ENCODE data around the gene SNX8.

Gene SNX8

DNA sequence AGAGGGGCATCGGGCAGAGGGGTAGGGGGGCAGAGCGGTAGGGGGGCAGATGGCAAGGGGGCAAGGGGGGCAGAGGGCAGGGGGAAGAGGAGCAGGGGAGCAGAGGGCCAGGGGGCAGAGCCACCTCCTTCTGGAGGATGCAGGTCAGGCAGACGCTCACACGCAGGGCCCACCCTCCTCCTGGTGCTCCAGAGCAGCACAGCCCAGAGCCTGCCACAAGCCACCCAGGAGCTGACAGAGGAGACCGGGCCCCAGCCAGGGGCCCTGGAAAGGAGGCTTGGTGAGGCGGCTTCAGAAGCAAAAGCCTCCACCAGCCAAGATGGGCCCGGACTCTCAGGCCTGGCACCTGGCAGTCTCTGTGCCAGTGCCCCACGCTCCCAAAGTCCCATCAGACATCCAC lies 94.6 kb downstream of the SNX8 start:
- no peak for DNase-seq (ENCODE audit: extremely low read depth, insufficient read length)
- Histone ChIP-seq H3K4me3 (replicated peaks; ENCODE audit: low read depth, low read length) (no peak overlapping the region), H3K36me3 (ENCODE audit: control insufficient read depth, insufficient read depth, low read length) (peaks cover 59% of the 10 kb centered on the region), H3K27me3 (replicated peaks; ENCODE audit: control insufficient read depth, insufficient read depth, low read length) (no peaks in the 10 kb centered on the region)
- TF ChIP-seq CTCF (IDR thresholded peaks at IDR 0.05; ENCODE audit: insufficient read depth, low read length, poor library complexity, severe bottlenecking): no peak

GRCh38 chr7:2219136-2219535 lies 95.1 kb downstream of the SNX8 start:
- Histone ChIP-seq H3K4me3 (replicated peaks; ENCODE audit: low read depth, low read length) (no peak overlapping the region), H3K36me3 (ENCODE audit: control insufficient read depth, insufficient read depth, low read length) (peaks cover 59% of the 10 kb centered on the region)
- no peak for DNase-seq (ENCODE audit: extremely low read depth, insufficient read length)

GRCh38 chr7:2218444-2218785 lies 95.8 kb downstream of the SNX8 start:
- DNase-seq (ENCODE audit: extremely low read depth, insufficient read length): no peak
- Histone ChIP-seq H3K36me3 (ENCODE audit: control insufficient read depth, insufficient read depth, low read length) (peaks cover 59% of the 10 kb centered on the region), H3K4me3 (replicated peaks; ENCODE audit: low read depth, low read length) (no peak overlapping the region)

More at GRCh38 chr7:2219136-2219535, 95.1 kb downstream of the SNX8 start:
- TF ChIP-seq CTCF (IDR thresholded peaks at IDR 0.05; ENCODE audit: insufficient read depth, low read length, poor library complexity, severe bottlenecking): no peak
- no peaks in the 10 kb centered on the region for H3K27me3 ChIP-seq (replicated peaks; ENCODE audit: control insufficient read depth, insufficient read depth, low read length)

GRCh38 chr7:2217716-2218443 lies 96.4 kb downstream of the SNX8 start:
- no peak overlapping the region for H3K4me3 ChIP-seq (replicated peaks; ENCODE audit: low read depth, low read length)
- peaks cover 60% of the 10 kb centered on the region for H3K36me3 ChIP-seq (ENCODE audit: control insufficient read depth, insufficient read depth, low read length)
- no peak for TF ChIP-seq CTCF (IDR thresholded peaks at IDR 0.05; ENCODE audit: insufficient read depth, low read length, poor library complexity, severe bottlenecking)
- no peaks in the 10 kb centered on the region for H3K27me3 ChIP-seq (replicated peaks; ENCODE audit: control insufficient read depth, insufficient read depth, low read length)
- DNase-seq (ENCODE audit: extremely low read depth, insufficient read length): no peak

More at GRCh38 chr7:2218444-2218785, 95.8 kb downstream of the SNX8 start:
- TF ChIP-seq CTCF (IDR thresholded peaks at IDR 0.05; ENCODE audit: insufficient read depth, low read length, poor library complexity, severe bottlenecking): no peak
- H3K27me3 ChIP-seq (replicated peaks; ENCODE audit: control insufficient read depth, insufficient read depth, low read length): no peaks in the 10 kb centered on the region

DNA sequence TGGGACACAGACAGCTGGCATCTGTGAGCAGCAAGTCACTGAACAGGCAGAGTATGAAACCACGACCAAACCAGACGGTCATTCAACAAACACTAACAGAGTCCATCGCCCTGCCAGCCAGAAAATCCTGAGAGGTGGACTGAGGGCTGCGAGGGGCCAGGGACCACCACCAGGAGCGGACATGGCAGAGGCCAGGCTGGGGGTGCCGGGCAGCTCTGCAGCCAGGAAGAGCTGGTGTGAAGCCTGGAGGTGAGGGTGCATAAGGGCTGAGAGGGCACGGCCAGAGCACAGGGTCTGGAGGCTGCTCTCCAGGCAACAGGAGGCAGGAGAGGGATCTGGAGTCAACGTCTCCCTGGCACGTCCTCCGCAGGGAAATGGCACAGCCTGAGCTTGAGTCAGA lies 97.0 kb downstream of the SNX8 start:
- no peak for DNase-seq (ENCODE audit: extremely low read depth, insufficient read length)
- no peak for TF ChIP-seq CTCF (IDR thresholded peaks at IDR 0.05; ENCODE audit: insufficient read depth, low read length, poor library complexity, severe bottlenecking)
- Histone ChIP-seq H3K4me3 (replicated peaks; ENCODE audit: low read depth, low read length) (no peak overlapping the region), H3K27me3 (replicated peaks; ENCODE audit: control insufficient read depth, insufficient read depth, low read length) (no peaks in the 10 kb centered on the region), H3K36me3 (ENCODE audit: control insufficient read depth, insufficient read depth, low read length) (peaks cover 58% of the 10 kb centered on the region)

GRCh38 chr7:2215851-2216250 lies 98.4 kb downstream of the SNX8 start:
- TF ChIP-seq CTCF (IDR thresholded peaks at IDR 0.05; ENCODE audit: insufficient read depth, low read length, poor library complexity, severe bottlenecking): no peak

More at GRCh38 chr7:2215851-2216250, 98.4 kb downstream of the SNX8 start:
- Histone ChIP-seq H3K4me3 (replicated peaks; ENCODE audit: low read depth, low read length) (no peak overlapping the region), H3K27me3 (replicated peaks; ENCODE audit: control insufficient read depth, insufficient read depth, low read length) (no peaks in the 10 kb centered on the region), H3K36me3 (ENCODE audit: control insufficient read depth, insufficient read depth, low read length) (peaks cover 65% of the 10 kb centered on the region)
- DNase-seq (ENCODE audit: extremely low read depth, insufficient read length): no peak

All from GM06990 (cell line).